ENCODE measurements around the gene CSNK1G1.
"Not testable (repeated sequence)": the region's sequence is repeated elsewhere in the genome, so short reads cannot be mapped to it uniquely, and the experiment has no call there.

DNA sequence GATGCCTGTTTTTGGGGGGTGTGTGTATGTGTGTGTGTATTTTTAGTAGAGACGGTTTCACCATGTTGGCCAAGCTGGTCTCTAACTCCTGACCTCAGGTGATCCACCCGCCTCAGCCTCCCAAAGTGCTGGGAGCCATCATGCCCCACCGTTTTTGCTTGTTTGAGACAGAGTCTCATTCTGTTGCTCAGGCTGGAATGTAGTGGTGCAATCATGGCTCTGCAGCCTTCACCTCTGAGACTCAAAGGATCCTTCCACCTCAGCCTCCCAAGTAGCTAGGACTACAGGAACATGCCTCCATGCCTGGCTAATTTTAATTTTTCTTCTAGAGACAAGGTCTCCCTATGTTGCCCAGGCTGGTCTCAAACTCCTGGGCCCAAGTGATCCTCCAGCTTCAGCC, 36.5 kb upstream of the CSNK1G1 start:
- not testable (repeated sequence) for TF ChIP-seq ZFX (IDR thresholded peaks at IDR 0.05; ENCODE audit: borderline replicate concordance)
- TF ChIP-seq, protein P1, sequence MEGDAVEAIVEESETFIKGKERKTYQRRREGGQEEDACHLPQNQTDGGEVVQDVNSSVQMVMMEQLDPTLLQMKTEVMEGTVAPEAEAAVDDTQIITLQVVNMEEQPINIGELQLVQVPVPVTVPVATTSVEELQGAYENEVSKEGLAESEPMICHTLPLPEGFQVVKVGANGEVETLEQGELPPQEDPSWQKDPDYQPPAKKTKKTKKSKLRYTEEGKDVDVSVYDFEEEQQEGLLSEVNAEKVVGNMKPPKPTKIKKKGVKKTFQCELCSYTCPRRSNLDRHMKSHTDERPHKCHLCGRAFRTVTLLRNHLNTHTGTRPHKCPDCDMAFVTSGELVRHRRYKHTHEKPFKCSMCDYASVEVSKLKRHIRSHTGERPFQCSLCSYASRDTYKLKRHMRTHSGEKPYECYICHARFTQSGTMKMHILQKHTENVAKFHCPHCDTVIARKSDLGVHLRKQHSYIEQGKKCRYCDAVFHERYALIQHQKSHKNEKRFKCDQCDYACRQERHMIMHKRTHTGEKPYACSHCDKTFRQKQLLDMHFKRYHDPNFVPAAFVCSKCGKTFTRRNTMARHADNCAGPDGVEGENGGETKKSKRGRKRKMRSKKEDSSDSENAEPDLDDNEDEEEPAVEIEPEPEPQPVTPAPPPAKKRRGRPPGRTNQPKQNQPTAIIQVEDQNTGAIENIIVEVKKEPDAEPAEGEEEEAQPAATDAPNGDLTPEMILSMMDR (IDR thresholded peaks at IDR 0.05): not testable (repeated sequence)
